Liver (tissue), 3 donors: ENCODE results near the gene IQCK.

Experiments used
- ATF3 ChIP-seq: IDR thresholded peaks from 2 replicates; pipeline ENCODE4 v1.6.1; 2016; ENCODE audit warnings: antibody characterized with exemption
- CTCF ChIP-seq: fragments of 150-350 bp; IDR thresholded peaks from 2 replicates; pipeline ENCODE4 v1.5.1; 2017; ENCODE audit warnings: improper control_type of control experiment, low read depth, low read length; ENCODE audit not compliant: missing input control
- EGR1 ChIP-seq, 2 donors: IDR thresholded peaks; 2 replicates each; pipeline ENCODE4 v1.6.1; 2016 to 2018; ENCODE audit warnings: antibody characterized with exemption in 2 of 2, low read depth in 2 of 2
- FOXA2 ChIP-seq: IDR thresholded peaks from 2 replicates; pipeline ENCODE4 v1.6.1; 2016; ENCODE audit warnings: antibody characterized with exemption
- JUND ChIP-seq, 2 donors: IDR thresholded peaks; 2 replicates each; pipeline ENCODE4 v1.6.1; 2016; ENCODE audit warnings: antibody characterized with exemption in 2 of 2
- RXRA ChIP-seq, 2 donors: IDR thresholded peaks; 2 replicates each; pipeline ENCODE4 v1.6.1; 2017 to 2018; ENCODE audit warnings: antibody characterized with exemption in 2 of 2, mild to moderate bottlenecking in 1 of 2
- SP1 ChIP-seq: IDR thresholded peaks from 2 replicates; pipeline ENCODE4 v1.6.1; 2018; ENCODE audit warnings: antibody characterized with exemption, mild to moderate bottlenecking
- TF ChIP-seq, protein P1 (sequence below): IDR thresholded peaks from 2 replicates; pipeline ENCODE4 v1.6.1; 2016; ENCODE audit warnings: antibody characterized with exemption
- TF ChIP-seq, protein P2 (sequence below): IDR thresholded peaks from 2 replicates; pipeline ENCODE4 v1.6.1; 2016; ENCODE audit warnings: antibody characterized with exemption
- donor health status: healthy.
- donor health status: healthy.

- TF ChIP-seq EGR1 (IDR thresholded peaks at IDR 0.05; ENCODE audit: low read depth in 2 of 2) (no peak), CTCF (no peak), JUND (IDR thresholded peaks at IDR 0.05) (no peak), RXRA (IDR thresholded peaks at IDR 0.05) (no peak), SP1 (no peak), FOXA2 (no peak), ATF3 (no peak)
- TF ChIP-seq, protein P1, sequence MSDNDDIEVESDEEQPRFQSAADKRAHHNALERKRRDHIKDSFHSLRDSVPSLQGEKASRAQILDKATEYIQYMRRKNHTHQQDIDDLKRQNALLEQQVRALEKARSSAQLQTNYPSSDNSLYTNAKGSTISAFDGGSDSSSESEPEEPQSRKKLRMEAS, result no peak
- TF ChIP-seq, protein P2, sequence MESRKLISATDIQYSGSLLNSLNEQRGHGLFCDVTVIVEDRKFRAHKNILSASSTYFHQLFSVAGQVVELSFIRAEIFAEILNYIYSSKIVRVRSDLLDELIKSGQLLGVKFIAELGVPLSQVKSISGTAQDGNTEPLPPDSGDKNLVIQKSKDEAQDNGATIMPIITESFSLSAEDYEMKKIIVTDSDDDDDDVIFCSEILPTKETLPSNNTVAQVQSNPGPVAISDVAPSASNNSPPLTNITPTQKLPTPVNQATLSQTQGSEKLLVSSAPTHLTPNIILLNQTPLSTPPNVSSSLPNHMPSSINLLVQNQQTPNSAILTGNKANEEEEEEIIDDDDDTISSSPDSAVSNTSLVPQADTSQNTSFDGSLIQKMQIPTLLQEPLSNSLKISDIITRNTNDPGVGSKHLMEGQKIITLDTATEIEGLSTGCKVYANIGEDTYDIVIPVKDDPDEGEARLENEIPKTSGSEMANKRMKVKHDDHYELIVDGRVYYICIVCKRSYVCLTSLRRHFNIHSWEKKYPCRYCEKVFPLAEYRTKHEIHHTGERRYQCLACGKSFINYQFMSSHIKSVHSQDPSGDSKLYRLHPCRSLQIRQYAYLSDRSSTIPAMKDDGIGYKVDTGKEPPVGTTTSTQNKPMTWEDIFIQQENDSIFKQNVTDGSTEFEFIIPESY, result no peak
Observed at GRCh38 chr16:19701091-19701490, 17.0 kb upstream of the IQCK start.
